HepG2 (cell line): Measurements from ENCODE around the gene SPRN. TPM values are rescaled to one million over a fixed set of nuclear protein-coding genes. Genes with fewer than 3 reads are reported as not detected.

Source experiments
- ATAC-seq: fragments of 200-7000 bp; cut with Tn5 transposase; 3 replicates; pipeline ENCODE4 v1.9.1; 2020; ENCODE audit warnings: mild to moderate bottlenecking, moderate library complexity
- BruUV-seq: library from RNA; stranded (reverse); fragments of 400-500 nt; replicated peaks from 2 replicates; lab custom pipeline; 2021; lab: Mats Ljungman, UMichigan
- CTCF ChIA-PET: fragments of 300-600 bp; formaldehyde crosslinking; extraction: SDS; loops from one replicate; lab custom pipeline; 2021; ENCODE audit warnings: low total read pairs, inconsistent platforms, low intra/inter-chr PET ratio; lab: Yijun Ruan, JAX
- POLR2A ChIA-PET: fragments of 350-600 bp; sonication (Branson Sonifier 250); formaldehyde crosslinking; loops from one replicate; lab custom pipeline; 2020; ENCODE audit warnings: antibody characterized with exemption, inconsistent platforms; lab: Yijun Ruan, JAX
- DNase-seq: peaks from one replicate; pipeline ENCODE4 v3.0.0-alpha.2; 2015; ENCODE audit warnings: low spot score
- FAIRE-seq: peaks from 3 replicates; lab custom pipeline; 2011; peaks lifted over from hg19 to GRCh38; lab: Jason Lieb, UNC
- H2AFZ ChIP-seq: one replicate; pipeline ENCODE4 v1.6.1; 2011; ENCODE audit warnings: low read length, inconsistent platforms
- H3K27ac ChIP-seq: fragments of 300-600 bp; 3 replicates; pipeline ENCODE4 v1.8.0; 2011; ENCODE audit warnings: mixed run types, mild to moderate bottlenecking, mixed read lengths, low read length, inconsistent platforms; ENCODE audit not compliant: insufficient read depth; ENCODE audit errors: extremely low read length
- H3K27me3 ChIP-seq, 2 experiments: fragments of 200-600 bp in 1 of 2; 2 replicates in 1 of 2; 3 replicates in 1 of 2; pipeline versions ENCODE4 v1.6.0 to v1.8.0; 2011; ENCODE audit warnings: low read length in 2 of 2, mild to moderate bottlenecking in 2 of 2, moderate library complexity in 2 of 2, inconsistent platforms in 1 of 2; ENCODE audit not compliant: insufficient read depth in 2 of 2, control insufficient read depth in 1 of 2
- H3K36me3 ChIP-seq, 2 experiments: fragments of 200-600 bp in 1 of 2; replicated peaks in 1 of 2; 2 replicates in 1 of 2; 3 replicates in 1 of 2; pipeline versions ENCODE4 v1.5.1 to v1.8.0; 2011; ENCODE audit warnings: low read length in 2 of 2, inconsistent platforms in 1 of 2; ENCODE audit not compliant: insufficient read depth in 2 of 2, control insufficient read depth in 1 of 2
- H3K4me1 ChIP-seq: 2 replicates; pipeline ENCODE4 v1.5.1; 2012; ENCODE audit warnings: low read length, inconsistent platforms; ENCODE audit not compliant: insufficient read depth
- H3K4me2 ChIP-seq: 2 replicates; pipeline ENCODE4 v1.6.0; 2011; ENCODE audit warnings: low read depth, low read length, inconsistent platforms
- H3K4me3 ChIP-seq, 3 experiments: fragments of 200-600 bp in 1 of 3; sonication (generic), shearing (Covaris generic) in 1 of 3; replicated peaks in 1 of 3; 2 replicates each; pipeline ENCODE4 v1.5.1; 2011 to 2016; ENCODE audit warnings: low read length in 3 of 3, inconsistent platforms in 2 of 3, low read depth in 2 of 3, mild to moderate bottlenecking in 2 of 3, control low read depth in 1 of 3, mixed read lengths in 1 of 3; ENCODE audit not compliant: insufficient read depth in 1 of 3
- H3K79me2 ChIP-seq: one replicate; pipeline ENCODE4 v1.6.1; 2011; ENCODE audit warnings: low read length, inconsistent platforms; ENCODE audit not compliant: insufficient read depth
- H3K9ac ChIP-seq: 2 replicates; pipeline ENCODE4 v1.6.0; 2011; ENCODE audit warnings: mild to moderate bottlenecking, low read depth, low read length, inconsistent platforms; ENCODE audit not compliant: insufficient read depth
- H3K9me3 ChIP-seq: 2 replicates; pipeline ENCODE4 v1.5.1; 2012; ENCODE audit warnings: mild to moderate bottlenecking, low read length
- H4K20me1 ChIP-seq: 2 replicates; pipeline ENCODE4 v1.6.0; 2011; ENCODE audit warnings: inconsistent platforms, mild to moderate bottlenecking, low read length, moderate library complexity; ENCODE audit not compliant: insufficient read depth
- SALL2 ChIP-seq: sonication (generic); formaldehyde crosslinking; IDR thresholded peaks from 2 replicates; pipeline ENCODE4 v1.8.1; 2023; ENCODE audit warnings: mild to moderate bottlenecking, missing genetic modification reagents, inconsistent platforms
- SPEN ChIP-seq: sonication (generic); formaldehyde crosslinking; IDR thresholded peaks from 2 replicates; pipeline ENCODE4 v1.5.1; 2020; ENCODE audit warnings: low read depth, mild to moderate bottlenecking, missing genetic modification reagents
- STAT5B ChIP-seq: sonication (generic); formaldehyde crosslinking; IDR thresholded peaks from 2 replicates; pipeline ENCODE4 v1.4.0; 2020; ENCODE audit warnings: missing genetic modification reagents
- TBP ChIP-seq: sonication (generic); formaldehyde crosslinking; IDR thresholded peaks from 2 replicates; pipeline ENCODE4 v1.5.0; 2020; ENCODE audit warnings: missing genetic modification reagents
- ZIK1 ChIP-seq: sonication (generic); formaldehyde crosslinking; IDR thresholded peaks from 2 replicates; pipeline ENCODE4 v1.5.0; 2020; ENCODE audit warnings: mild to moderate bottlenecking, low read depth, missing genetic modification reagents, borderline replicate concordance
- ZNF34 ChIP-seq: sonication (generic); formaldehyde crosslinking; IDR thresholded peaks from 2 replicates; pipeline ENCODE4 v1.4.0; 2020; ENCODE audit warnings: mild to moderate bottlenecking, missing genetic modification reagents, borderline replicate concordance
- WGBS: methylation state at CpG from one replicate; pipeline ENCODE4 v1.1.6; 2017; ENCODE audit warnings: low lambda C conversion rate; 5-methylcytosine and 5-hydroxymethylcytosine counted together
- in situ Hi-C: cut with HindIII; loops from 2 replicates; pipeline ENCODE4 v1.10.0; 2017; ENCODE audit warnings: low pct_unique_long_range_greater_than_20kb; ENCODE audit not compliant: extremely low pct_ligation_motif_present
- intact Hi-C: fragments of 100-400 bp; cut with micrococcal nuclease; formaldehyde crosslinking; loops from one replicate; pipeline ENCODE4 v1.10.0; 2022; ENCODE audit not compliant: unreplicated experiment
- polyA plus RNA-seq, 8 experiments: library from polyadenylated mRNA; depleted of rRNA in 3 of 8; stranded (reverse) in 7 of 8; unstranded in 1 of 8; fragments of >200 nt; fragmentation: Illumina TruSeq in 4 of 8; extraction: Trizol in 4 of 8; gene quantifications; 2 replicates each; pipeline versions ENCODE4 v1.2.1 to v1.2.3, GENCODE V29; 2011 to 2016; ENCODE audit warnings: low read depth in 4 of 8, missing spikeins in 1 of 8, mixed read lengths in 1 of 8; ENCODE audit not compliant: insufficient read depth in 1 of 8
- total RNA-seq, 5 experiments: library from RNA; depleted of rRNA; stranded (reverse); fragments of >200 nt; fragmentation: Illumina TruSeq; extraction: Trizol; gene quantifications; 2 replicates each; pipeline ENCODE4 v1.2.3, GENCODE V29; 2016; ENCODE audit warnings: low read depth in 1 of 5
- TF ChIP-seq, protein P1 (sequence below): IDR thresholded peaks from 2 replicates; pipeline ENCODE4 v1.6.1; 2018; ENCODE audit warnings: missing genetic modification reagents
- TF ChIP-seq, protein P2 (sequence below): sonication (generic); formaldehyde crosslinking; IDR thresholded peaks from 2 replicates; pipeline ENCODE4 v1.4.0; 2020; ENCODE audit warnings: missing genetic modification reagents, borderline replicate concordance

The SPRN gene
- total and polyA plus RNA-seq, 2 of the 13 experiments (the other 11 are each of a cell fraction or from before 2014, with no cell fraction given), result not detected

DNA sequence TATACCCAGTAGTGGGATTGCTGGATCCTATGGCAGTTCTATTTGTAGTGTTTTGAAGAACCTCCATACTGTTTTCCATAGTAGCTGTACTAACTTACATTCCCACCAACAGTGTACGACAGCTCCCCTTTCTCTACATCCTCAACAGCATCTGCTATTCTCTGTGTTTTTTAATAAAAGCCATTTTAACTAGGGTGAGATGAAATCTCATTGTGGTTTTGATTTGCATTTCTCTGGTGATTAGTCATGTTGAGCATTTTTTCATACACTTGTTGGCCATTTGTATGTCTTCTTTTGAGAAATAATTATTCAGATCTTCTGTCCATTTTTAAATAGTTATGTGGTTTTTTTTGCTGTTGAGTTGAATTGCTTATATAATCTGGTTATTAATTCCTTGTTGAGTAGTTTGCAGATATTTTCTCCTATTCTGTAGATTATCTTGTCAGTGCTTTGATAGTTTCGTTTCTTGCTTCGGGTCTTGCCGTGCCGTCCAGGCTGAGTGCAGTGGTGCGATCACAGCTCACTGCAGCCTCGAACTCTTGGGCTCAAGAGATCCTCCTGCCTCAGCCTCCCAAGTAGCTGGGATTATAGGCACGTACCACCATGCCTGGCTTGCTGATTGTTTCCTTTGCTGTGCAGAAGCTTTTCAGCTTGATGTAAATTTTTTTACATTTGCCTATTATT is 18.4 kb downstream of the SPRN start:
- 96% methylated on average over 8 of the region's 8 CpGs for WGBS
- POLR2A ChIA-PET, result no interaction called here
- TF ChIP-seq SPEN (CRISPR knock-in tag) (no peak), ZIK1 (CRISPR knock-in tag) (no peak), STAT5B (CRISPR knock-in tag) (no peak), ZNF34 (CRISPR knock-in tag) (no peak), TBP (CRISPR knock-in tag) (no peak), SALL2 (CRISPR knock-in tag) (no peak)
- TF ChIP-seq, protein P1, sequence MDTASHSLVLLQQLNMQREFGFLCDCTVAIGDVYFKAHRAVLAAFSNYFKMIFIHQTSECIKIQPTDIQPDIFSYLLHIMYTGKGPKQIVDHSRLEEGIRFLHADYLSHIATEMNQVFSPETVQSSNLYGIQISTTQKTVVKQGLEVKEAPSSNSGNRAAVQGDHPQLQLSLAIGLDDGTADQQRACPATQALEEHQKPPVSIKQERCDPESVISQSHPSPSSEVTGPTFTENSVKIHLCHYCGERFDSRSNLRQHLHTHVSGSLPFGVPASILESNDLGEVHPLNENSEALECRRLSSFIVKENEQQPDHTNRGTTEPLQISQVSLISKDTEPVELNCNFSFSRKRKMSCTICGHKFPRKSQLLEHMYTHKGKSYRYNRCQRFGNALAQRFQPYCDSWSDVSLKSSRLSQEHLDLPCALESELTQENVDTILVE (CRISPR knock-in tag), result no peak
- TF ChIP-seq, protein P2, sequence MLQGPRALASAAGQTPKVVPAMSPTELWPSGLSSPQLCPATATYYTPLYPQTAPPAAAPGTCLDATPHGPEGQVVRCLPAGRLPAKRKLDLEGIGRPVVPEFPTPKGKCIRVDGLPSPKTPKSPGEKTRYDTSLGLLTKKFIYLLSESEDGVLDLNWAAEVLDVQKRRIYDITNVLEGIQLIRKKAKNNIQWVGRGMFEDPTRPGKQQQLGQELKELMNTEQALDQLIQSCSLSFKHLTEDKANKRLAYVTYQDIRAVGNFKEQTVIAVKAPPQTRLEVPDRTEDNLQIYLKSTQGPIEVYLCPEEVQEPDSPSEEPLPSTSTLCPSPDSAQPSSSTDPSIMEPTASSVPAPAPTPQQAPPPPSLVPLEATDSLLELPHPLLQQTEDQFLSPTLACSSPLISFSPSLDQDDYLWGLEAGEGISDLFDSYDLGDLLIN, result no peak
- Histone ChIP-seq H3K4me2 (no peak overlapping the region), H3K27ac (no peak overlapping the region), H3K4me3 (no peak overlapping the region), H3K9ac (no peak overlapping the region), H3K36me3 (peaks cover 13 to 51% of the 10 kb centered on the region in 2 experiments; a peak in 4 of 5 replicates), H3K4me1 (no peaks in the 10 kb centered on the region), H3K79me2 (peaks cover 44% of the 10 kb centered on the region), H4K20me1 (no peaks in the 10 kb centered on the region), H3K27me3 (no peaks in the 10 kb centered on the region), H3K9me3 (peaks cover 3% of the 10 kb centered on the region; the same call in 1 of the 2 replicates), H2AFZ (no peak overlapping the region)
- DNase-seq (no peak), FAIRE-seq (no peak), ATAC-seq (no peak)
- intact Hi-C loops (no loop called here), in situ Hi-C loops (no loop called here)
- CTCF ChIA-PET, result no interaction called here
- BruUV-seq, result no TSS peak
